GM21528 (cell line): ENCODE data around the gene FMNL2.
A peak's percentile ranks its signal among the peaks of the same experiment; 100 is the strongest.

Source experiments
- ATAC-seq: cut with Tn5 transposase; IDR thresholded peaks from one replicate; pipeline ENCODE4 v1.9.1; 2021; ENCODE audit warnings: mild to moderate bottlenecking, moderate library complexity; ENCODE audit not compliant: unreplicated experiment, low FRiP score

The FMNL2 gene

DNA sequence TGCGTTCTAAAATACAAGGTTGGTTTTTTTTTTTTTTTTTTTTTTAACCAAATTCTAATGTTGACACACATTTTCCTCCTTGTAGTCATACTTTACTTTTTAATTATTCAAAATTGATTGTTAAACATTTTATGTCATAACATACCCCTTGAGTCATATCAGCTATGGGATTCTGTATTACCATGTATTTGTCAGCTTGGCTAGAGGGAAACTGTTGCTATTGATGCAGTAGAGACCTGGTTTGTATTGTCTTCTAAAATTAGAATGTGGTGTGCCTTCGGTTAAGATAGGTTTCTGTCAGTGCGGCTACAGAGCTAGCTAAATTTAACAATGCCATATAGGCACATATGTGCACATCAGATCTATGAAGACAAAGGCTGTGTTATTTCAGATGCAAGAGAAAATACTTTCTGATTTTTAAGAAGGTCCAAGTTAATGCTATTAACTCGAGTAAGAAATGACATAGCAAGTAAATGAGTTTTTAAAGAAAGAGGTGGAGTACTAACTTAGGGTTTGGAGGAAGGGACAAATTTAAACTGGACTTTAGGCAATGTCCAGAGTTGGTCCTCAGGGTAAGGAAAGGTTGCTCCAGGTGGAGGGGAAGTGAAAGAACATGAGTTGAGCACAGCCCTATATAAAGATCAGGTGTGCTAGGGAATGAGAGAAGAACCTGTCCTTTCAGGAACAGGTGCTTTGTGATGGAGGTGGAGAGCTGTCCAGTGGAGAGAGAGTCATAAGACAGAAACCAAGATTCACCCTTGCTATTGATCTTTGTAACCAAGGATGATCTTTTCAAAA, 230.0 kb downstream of the FMNL2 start:
- peak; percentile 97 for ATAC-seq

- peak; percentile 58 for ATAC-seq
Observed at GRCh38 chr2:152565884-152566727, 231.1 kb downstream of the FMNL2 start.

DNA sequence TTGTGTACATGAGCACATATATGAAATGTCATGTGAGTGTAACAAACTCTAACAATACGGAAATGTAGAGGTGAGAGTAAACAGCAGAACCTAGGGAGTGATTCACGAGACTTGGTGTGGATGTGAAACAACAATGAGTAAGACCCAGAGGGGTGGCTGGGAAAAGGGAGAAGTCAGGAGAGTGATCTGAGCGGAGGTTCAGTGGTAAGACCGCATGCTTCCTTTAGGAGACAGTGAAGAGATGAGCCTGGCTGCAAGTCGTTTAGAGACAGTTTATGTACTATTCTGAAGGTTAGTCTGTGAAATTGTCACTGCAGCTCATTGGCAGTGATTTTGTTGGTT, 231.7 kb downstream of the FMNL2 start:
- ATAC-seq: no peak

DNA sequence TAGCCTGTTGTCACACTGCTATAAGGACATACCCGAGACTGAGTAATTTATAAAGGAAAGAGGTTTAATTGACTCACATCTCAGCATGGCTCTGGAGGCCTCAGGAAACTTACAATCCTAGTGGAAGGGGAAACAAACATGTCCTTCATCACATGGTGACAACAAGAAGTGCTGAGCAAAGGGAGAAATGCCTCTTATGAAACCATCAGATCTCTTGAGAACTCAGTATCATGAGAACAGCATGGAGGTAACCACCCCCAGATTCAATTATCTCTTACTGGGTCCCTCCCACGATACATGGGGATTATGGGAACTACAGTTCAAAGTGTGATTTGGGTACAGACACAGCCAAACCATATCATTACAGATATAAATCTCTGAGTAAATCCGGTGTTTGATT, 233.6 kb downstream of the FMNL2 start:
- ATAC-seq: no peak

- no peak for ATAC-seq
Observed at GRCh38 chr2:152569186-152569585, 234.2 kb downstream of the FMNL2 start.

- ATAC-seq: no peak
Observed at GRCh38 chr2:152571048-152571766, 236.2 kb downstream of the FMNL2 start.

- no peak for ATAC-seq
Observed at GRCh38 chr2:152572031-152572430, 237.1 kb downstream of the FMNL2 start.

- peak; percentile 75 for ATAC-seq
Observed at GRCh38 chr2:152573168-152573567, 238.2 kb downstream of the FMNL2 start.

DNA sequence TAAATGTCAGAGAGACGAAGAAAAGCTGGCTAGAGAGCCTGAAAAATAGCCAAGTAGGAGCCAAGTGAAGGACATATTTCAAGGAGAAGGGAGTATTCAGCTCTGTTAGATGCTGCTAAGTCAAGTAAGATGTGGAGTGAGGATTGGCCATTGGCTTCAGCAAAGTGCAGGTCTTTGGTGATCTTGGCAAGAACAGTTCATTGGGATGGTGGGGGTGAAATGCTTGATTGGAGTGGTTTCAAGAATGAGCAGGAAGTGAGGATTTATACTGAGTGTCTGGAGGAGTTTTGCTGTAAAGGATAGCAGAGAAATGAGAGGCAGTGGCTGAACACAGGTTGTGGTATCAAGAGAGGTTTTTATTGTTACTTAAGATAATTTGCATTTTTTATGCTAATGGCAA, 242.6 kb downstream of the FMNL2 start:
- ATAC-seq: no peak

GRCh38 chr2:152578573-152578972, 243.6 kb downstream of the FMNL2 start:
- ATAC-seq: no peak

GRCh38 chr2:152580714-152581113, 245.7 kb downstream of the FMNL2 start:
- no peak for ATAC-seq

DNA sequence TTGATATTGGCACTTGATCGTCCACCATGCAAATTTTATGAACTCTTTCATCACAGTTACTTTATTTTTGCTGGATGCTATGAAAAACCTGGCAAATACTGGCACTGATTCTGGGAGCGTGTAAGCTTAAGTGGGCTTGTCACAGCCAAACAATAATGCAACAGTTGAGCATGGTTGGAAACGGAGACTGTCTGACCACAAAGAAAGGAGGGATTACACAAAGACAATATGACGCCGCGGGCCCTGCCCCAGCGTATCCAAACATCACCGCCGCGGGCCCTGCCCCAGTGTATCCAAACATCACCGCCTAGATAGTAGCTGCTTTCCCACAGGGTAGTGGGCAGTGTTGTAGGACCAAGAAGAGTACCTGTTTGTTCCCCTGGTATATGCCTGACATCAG, 246.4 kb downstream of the FMNL2 start:
- ATAC-seq: no peak

- no peak for ATAC-seq
Observed at GRCh38 chr2:152582081-152582480, 247.1 kb downstream of the FMNL2 start.

DNA sequence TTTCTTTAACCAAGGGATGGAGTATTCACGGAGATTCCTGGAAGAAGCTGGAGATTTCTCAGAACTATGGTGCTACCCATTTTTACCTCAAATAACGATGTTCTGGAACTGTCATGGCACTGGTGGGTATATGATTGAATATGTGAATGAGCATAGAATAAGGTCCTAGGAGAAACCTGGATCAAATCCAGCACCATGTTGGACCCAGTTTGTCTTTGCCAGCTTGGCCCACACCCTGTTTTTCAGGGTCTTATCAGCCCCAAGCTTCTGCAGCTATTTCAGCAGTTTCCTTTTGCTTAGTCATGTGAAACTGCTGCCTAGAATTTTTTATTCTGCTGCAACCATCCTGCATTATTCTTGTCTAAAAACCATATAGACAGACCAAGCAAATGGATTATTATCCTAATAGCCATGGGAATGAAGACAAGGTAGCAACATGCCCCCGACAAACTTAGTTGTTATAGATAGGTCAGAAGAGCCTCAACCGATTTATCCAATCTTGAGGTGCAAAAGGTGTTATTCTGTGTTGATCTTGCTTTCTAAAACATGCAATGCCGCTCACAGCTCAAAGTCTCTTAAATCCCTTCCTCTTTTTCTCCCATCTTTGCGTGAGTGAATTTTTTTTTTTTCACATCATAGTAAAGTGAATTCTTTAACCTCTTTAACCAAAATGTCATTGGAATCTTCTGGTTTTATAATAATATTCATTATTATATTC, 248.7 kb downstream of the FMNL2 start:
- no peak for ATAC-seq

- no peak for ATAC-seq
Observed at GRCh38 chr2:152584301-152584700, 249.3 kb downstream of the FMNL2 start.

- no peak for ATAC-seq
Observed at GRCh38 chr2:152585830-152586484, 251.0 kb downstream of the FMNL2 start.

DNA sequence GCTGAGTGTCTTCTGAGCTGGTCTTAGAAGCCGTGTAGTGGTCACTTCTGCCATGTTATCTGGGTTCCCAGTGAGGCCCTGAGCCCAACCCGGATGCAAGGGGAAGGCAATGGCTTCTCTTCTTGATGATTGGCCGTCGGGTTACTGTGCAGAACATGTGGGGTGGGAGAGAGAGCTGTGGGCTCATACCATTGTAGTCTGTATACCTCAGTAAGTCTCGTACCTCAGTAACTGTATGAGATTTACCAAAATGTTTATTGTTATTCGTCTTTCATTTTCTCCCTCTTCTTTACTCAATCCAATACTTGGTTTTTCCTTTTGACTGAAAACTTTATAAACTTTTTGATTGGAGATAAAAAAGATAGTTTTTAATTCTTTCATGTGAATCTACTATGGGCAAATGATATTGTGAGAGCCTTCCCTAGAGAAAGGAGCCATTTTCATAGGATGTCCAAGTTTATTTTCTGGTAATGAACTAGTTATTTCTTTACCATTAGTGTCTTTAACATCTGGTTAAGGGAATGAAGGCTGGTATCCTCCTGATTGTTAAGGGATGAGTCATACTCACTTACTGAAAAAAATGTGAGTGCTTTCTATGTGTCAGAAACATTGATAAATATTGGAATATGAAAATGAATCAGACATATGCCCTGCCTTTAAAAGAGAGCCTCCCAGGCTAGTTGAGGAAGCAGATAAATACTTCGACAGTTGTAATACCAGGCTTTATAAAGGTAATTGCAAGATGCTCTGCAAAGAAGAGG, 252.4 kb downstream of the FMNL2 start:
- no peak for ATAC-seq

DNA sequence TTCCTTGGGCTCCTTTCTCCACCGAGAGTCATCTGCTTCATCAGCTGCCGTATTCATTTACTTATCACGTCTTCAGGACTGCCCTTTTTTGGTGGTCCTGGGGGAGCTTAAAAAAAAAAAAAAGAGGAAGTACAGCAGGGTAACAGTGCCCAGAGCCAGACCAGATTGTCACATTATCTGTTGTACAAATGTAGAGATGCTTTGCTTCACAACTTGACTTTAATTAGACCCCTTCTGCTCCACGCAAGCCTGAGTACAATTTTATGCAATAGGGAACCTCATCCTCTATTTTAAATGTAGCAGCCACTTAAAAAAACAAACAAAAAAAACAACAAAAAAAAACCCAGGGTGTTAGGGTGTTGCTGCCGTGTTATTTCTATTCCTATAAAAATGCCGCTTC, 254.0 kb downstream of the FMNL2 start:
- no peak for ATAC-seq

GRCh38 chr2:152594022-152594766, 259.2 kb downstream of the FMNL2 start:
- peak; percentile 88 for ATAC-seq
